H1 (cell line): ENCODE measurements around the gene SPIRE1. TPM values are rescaled to one million over a fixed set of nuclear protein-coding genes. Genes with fewer than 3 reads are reported as not detected.

ENCODE experiments used
- CTCF ChIA-PET: fragments of 300-600 bp; sonication (Branson Sonifier 250); formaldehyde crosslinking; loops from one replicate; lab custom pipeline; 2021; ENCODE audit not compliant: partially characterized antibody; lab: Charles Lee
- POLR2A ChIA-PET: fragments of 300-600 bp; sonication (Branson Sonifier 250); formaldehyde crosslinking; loops from one replicate; lab custom pipeline; 2021; ENCODE audit warnings: inconsistent platforms; ENCODE audit not compliant: partially characterized antibody; lab: Charles Lee
- DNase-seq, 2 experiments: peaks; one replicate each; pipeline versions ENCODE4 v3.0.0 to v3.0.0-alpha.2; 2010 to 2022; ENCODE audit warnings: low spot score in 2 of 2, low read depth in 1 of 2, mixed read lengths in 1 of 2
- FAIRE-seq: peaks from 2 replicates; lab custom pipeline; 2011; peaks lifted over from hg19 to GRCh38; lab: Jason Lieb, UNC
- H2AFZ ChIP-seq: 2 replicates; pipeline ENCODE4 v1.8.1; 2012; ENCODE audit warnings: low read length, inconsistent platforms
- H2AK5ac ChIP-seq: 2 replicates; pipeline ENCODE4 v1.6.1; 2013; ENCODE audit warnings: low read depth, low read length
- H2BK120ac ChIP-seq: replicated peaks from 2 replicates; pipeline ENCODE3; 2013; ENCODE audit warnings: low read depth, low read length, inconsistent platforms
- H2BK12ac ChIP-seq: 2 replicates; pipeline ENCODE4 v1.6.1; 2013; ENCODE audit warnings: low read depth, low read length
- H2BK15ac ChIP-seq: 2 replicates; pipeline ENCODE4 v1.6.1; 2013; ENCODE audit warnings: low read length
- H2BK20ac ChIP-seq: 2 replicates; pipeline ENCODE4 v1.6.1; 2013; ENCODE audit warnings: low read length
- H2BK5ac ChIP-seq: 2 replicates; pipeline ENCODE4 v1.6.1; 2013; ENCODE audit warnings: low read depth, low read length
- H3K14ac ChIP-seq: 2 replicates; pipeline ENCODE4 v1.6.1; 2013; ENCODE audit warnings: inconsistent platforms; ENCODE audit not compliant: insufficient read length
- H3K18ac ChIP-seq: 2 replicates; pipeline ENCODE4 v1.6.1; 2013; ENCODE audit warnings: low read length; ENCODE audit errors: extremely low read depth
- H3K23ac ChIP-seq: 2 replicates; pipeline ENCODE4 v1.6.1; 2013; ENCODE audit warnings: inconsistent platforms; ENCODE audit not compliant: insufficient read length
- H3K23me2 ChIP-seq: 2 replicates; pipeline ENCODE4 v1.6.1; 2013; ENCODE audit warnings: low read depth, low read length
- H3K27ac ChIP-seq: 2 replicates; pipeline ENCODE4 v1.6.1; 2011; ENCODE audit warnings: low read depth, low read length, inconsistent platforms
- H3K27me3 ChIP-seq, 4 experiments: replicated peaks in 1 of 4; 1 replicate in 1 of 4; 2 replicates in 3 of 4; pipeline versions ENCODE4 v1.6.1 to v1.8.1; 2011 to 2013; ENCODE audit warnings: low read length in 3 of 4, mild to moderate bottlenecking in 3 of 4, inconsistent platforms in 2 of 4, mixed read lengths in 2 of 4, moderate library complexity in 1 of 4; ENCODE audit not compliant: control insufficient read depth in 3 of 4, insufficient read depth in 3 of 4; ENCODE audit errors: extremely low read depth in 1 of 4
- H3K36me3 ChIP-seq, 4 experiments: 2 replicates each; pipeline versions ENCODE4 v1.6.1 to v1.8.1; 2011 to 2013; ENCODE audit warnings: mild to moderate bottlenecking in 4 of 4, low read length in 3 of 4, moderate library complexity in 2 of 4, control low read depth in 1 of 4, inconsistent platforms in 1 of 4; ENCODE audit not compliant: insufficient read depth in 4 of 4, control insufficient read depth in 2 of 4
- H3K4ac ChIP-seq: replicated peaks from 2 replicates; pipeline ENCODE3; 2013; ENCODE audit warnings: low read length, low read depth, mixed read lengths, inconsistent platforms; ENCODE audit not compliant: insufficient read length
- H3K4me1 ChIP-seq, 4 experiments: replicated peaks in 1 of 4; 1 replicate in 1 of 4; 2 replicates in 3 of 4; pipeline versions ENCODE4 v1.6.1 to v1.8.1; 2011 to 2013; ENCODE audit warnings: low read length in 3 of 4, inconsistent platforms in 2 of 4, mixed read lengths in 1 of 4; ENCODE audit not compliant: insufficient read depth in 4 of 4, control insufficient read depth in 3 of 4
- H3K4me2 ChIP-seq, 2 experiments: 2 replicates each; pipeline versions ENCODE4 v1.6.1 to v1.8.1; 2011 to 2013; ENCODE audit warnings: low read depth in 2 of 2, low read length in 2 of 2, control low read depth in 1 of 2, inconsistent platforms in 1 of 2, mild to moderate bottlenecking in 1 of 2; ENCODE audit not compliant: insufficient read depth in 1 of 2
- H3K4me3 ChIP-seq, 4 experiments: fragments of 200-600, 300-600 bp in 1 of 4; sonication (generic), shearing (Covaris generic), sonication (Bioruptor Twin) in 1 of 4; 2 replicates each; pipeline versions ENCODE4 v1.5.1 to v1.8.1; 2011 to 2016; ENCODE audit warnings: low read length in 4 of 4, low read depth in 3 of 4, control low read depth in 2 of 4, inconsistent platforms in 2 of 4, mild to moderate bottlenecking in 2 of 4, mixed read lengths in 1 of 4, moderate library complexity in 1 of 4; ENCODE audit not compliant: insufficient read depth in 2 of 4; ENCODE audit errors: extremely low read depth in 1 of 4
- H3K56ac ChIP-seq: replicated peaks from 2 replicates; pipeline ENCODE3; 2013; ENCODE audit warnings: low read depth, mild to moderate bottlenecking, mixed read lengths, low read length, inconsistent platforms; ENCODE audit not compliant: insufficient read length
- H3K79me1 ChIP-seq: 2 replicates; pipeline ENCODE4 v1.6.1; 2013; ENCODE audit warnings: low read depth, low read length, control low read depth
- H3K79me2 ChIP-seq, 2 experiments: 2 replicates each; pipeline versions ENCODE4 v1.6.1 to v1.8.1; 2012 to 2013; ENCODE audit warnings: low read length in 2 of 2, mild to moderate bottlenecking in 2 of 2, inconsistent platforms in 1 of 2; ENCODE audit not compliant: insufficient read depth in 2 of 2, control insufficient read depth in 1 of 2
- H3K9ac ChIP-seq, 4 experiments: replicated peaks in 1 of 4; 1 replicate in 1 of 4; 2 replicates in 3 of 4; pipeline versions ENCODE4 v1.6.1 to v1.8.1; 2011 to 2013; ENCODE audit warnings: low read depth in 3 of 4, low read length in 3 of 4, control low read depth in 2 of 4, mild to moderate bottlenecking in 2 of 4, moderate library complexity in 2 of 4, inconsistent platforms in 1 of 4; ENCODE audit errors: extremely low read depth in 1 of 4
- H3K9me3 ChIP-seq, 2 experiments: 2 replicates each; pipeline versions ENCODE4 v1.6.1 to v1.8.1; 2012 to 2013; ENCODE audit warnings: mild to moderate bottlenecking in 2 of 2, moderate library complexity in 2 of 2, control low read depth in 1 of 2, inconsistent platforms in 1 of 2, low read depth in 1 of 2, low read length in 1 of 2, mixed read lengths in 1 of 2; ENCODE audit not compliant: insufficient read depth in 2 of 2
- H4K20me1 ChIP-seq, 2 experiments: replicated peaks in 1 of 2; 2 replicates each; pipeline versions ENCODE3 to v1.8.1; 2011 to 2013; ENCODE audit warnings: inconsistent platforms in 2 of 2, low read length in 2 of 2, mild to moderate bottlenecking in 1 of 2; ENCODE audit not compliant: insufficient read depth in 2 of 2, control insufficient read depth in 1 of 2
- H4K5ac ChIP-seq: 2 replicates; pipeline ENCODE4 v1.6.1; 2013; ENCODE audit warnings: low read length, low read depth, mixed read lengths, inconsistent platforms; ENCODE audit not compliant: insufficient read length
- H4K8ac ChIP-seq: 2 replicates; pipeline ENCODE4 v1.8.0; 2013; ENCODE audit warnings: mild to moderate bottlenecking, moderate library complexity, low read length, inconsistent platforms; ENCODE audit not compliant: insufficient read depth; ENCODE audit errors: extremely low read depth
- H4K91ac ChIP-seq: replicated peaks from 2 replicates; pipeline ENCODE3; 2013; ENCODE audit warnings: low read length, mixed read lengths, inconsistent platforms; ENCODE audit not compliant: insufficient read length
- BACH1 ChIP-seq: IDR thresholded peaks from 2 replicates; pipeline ENCODE4 v1.6.1; 2012; ENCODE audit warnings: low read length, improper control_type of control experiment
- CEBPB ChIP-seq: IDR thresholded peaks from 2 replicates; pipeline ENCODE4 v1.6.1; 2012; ENCODE audit warnings: low read depth, low read length
- CTCF ChIP-seq, 3 experiments: IDR thresholded peaks; 1 replicate in 2 of 3; 2 replicates in 1 of 3; pipeline versions ENCODE4 v1.5.1 to v1.6.1; 2011; ENCODE audit warnings: low read length in 3 of 3, mild to moderate bottlenecking in 3 of 3, inconsistent platforms in 2 of 3, low read depth in 1 of 3, moderate library complexity in 1 of 3; ENCODE audit not compliant: insufficient read depth in 1 of 3; ENCODE audit errors: control extremely low read depth in 1 of 3
- FOSL1 ChIP-seq: IDR thresholded peaks from 2 replicates; pipeline ENCODE4 v1.6.1; 2011; ENCODE audit warnings: mild to moderate bottlenecking, low read depth, low read length, moderate library complexity; ENCODE audit not compliant: insufficient read depth
- GTF2F1 ChIP-seq: IDR thresholded peaks from 2 replicates; pipeline ENCODE4 v1.6.1; 2012; ENCODE audit warnings: low read depth, low read length, improper control_type of control experiment, borderline replicate concordance
- RAD21 ChIP-seq, 2 experiments: IDR thresholded peaks in 1 of 2; conservative IDR thresholded peaks in 1 of 2; 2 replicates each; pipeline ENCODE4 v1.6.1; 2011; ENCODE audit warnings: low read depth in 2 of 2, low read length in 2 of 2, improper control_type of control experiment in 1 of 2, inconsistent platforms in 1 of 2, mild to moderate bottlenecking in 1 of 2, moderate library complexity in 1 of 2
- RNF2 ChIP-seq: fragments of 200-900, 300-1000 bp; sonication (generic); IDR thresholded peaks from 2 replicates; pipeline ENCODE4 v1.7.1; 2016; ENCODE audit warnings: borderline replicate concordance, low read depth, mild to moderate bottlenecking, antibody characterized with exemption, low read length; ENCODE audit not compliant: poor library complexity, severe bottlenecking; ENCODE audit errors: missing control alignments
- SP2 ChIP-seq: IDR thresholded peaks from 2 replicates; pipeline ENCODE4 v1.6.1; 2012; ENCODE audit warnings: mild to moderate bottlenecking, low read length, inconsistent platforms
- SP4 ChIP-seq: IDR thresholded peaks from 2 replicates; pipeline ENCODE4 v1.6.1; 2012; ENCODE audit warnings: low read length, inconsistent platforms
- TAF7 ChIP-seq: optimal IDR thresholded peaks from 2 replicates; pipeline ENCODE3; 2011; ENCODE audit warnings: low read depth, mild to moderate bottlenecking, inconsistent platforms, low read length, moderate library complexity, borderline replicate concordance
- TCF12 ChIP-seq: IDR thresholded peaks from 2 replicates; pipeline ENCODE4 v1.6.1; 2011; ENCODE audit warnings: low read depth, mild to moderate bottlenecking, low read length
- WGBS, 2 experiments: shearing (Covaris generic) in 1 of 2; methylation state at CpG; one replicate each; pipeline versions ENCODE4 v1.1.6 to v1.1.7; 2013 to 2015; ENCODE audit warnings: low lambda C conversion rate in 2 of 2, mixed read lengths in 2 of 2, inconsistent platforms in 1 of 2, low coverage in 1 of 2, missing lambda C conversion rate in 1 of 2; ENCODE audit not compliant: insufficient replicate concordance in 2 of 2, insufficient coverage in 1 of 2, insufficient read length in 1 of 2; ENCODE audit errors: extremely low coverage in 1 of 2, missing lambda C conversion rate in 1 of 2; 5-methylcytosine and 5-hydroxymethylcytosine counted together
- polyA plus RNA-seq, 7 experiments: library from polyadenylated mRNA; depleted of rRNA in 3 of 7; stranded (reverse) in 5 of 7; unstranded in 2 of 7; fragments of >200 nt in 5 of 7; fragments of 200-250 nt in 2 of 7; gene quantifications; 1 replicate in 5 of 7; 2 replicates in 1 of 7; 4 replicates in 1 of 7; pipeline versions ENCODE4 v1.2.1 to v1.2.3, GENCODE V29; 2011 to 2013; ENCODE audit warnings: missing spikeins in 2 of 7, mixed read lengths in 2 of 7
- total RNA-seq: library from RNA; stranded (reverse); fragmentation: NEBNext Ultra II Directional; extraction: Animal tissue kit (Norgen Biotek cat#: 25700); gene quantifications from 2 replicates; pipeline ENCODE4 v1.2.1, GENCODE V29; 2021

SPIRE1 gene
- total and polyA plus RNA-seq, 2 of the 8 experiments (the other 6 are each of a cell fraction or from before 2014, with no cell fraction given) = 6.0 to 21.5 TPM

DNA sequence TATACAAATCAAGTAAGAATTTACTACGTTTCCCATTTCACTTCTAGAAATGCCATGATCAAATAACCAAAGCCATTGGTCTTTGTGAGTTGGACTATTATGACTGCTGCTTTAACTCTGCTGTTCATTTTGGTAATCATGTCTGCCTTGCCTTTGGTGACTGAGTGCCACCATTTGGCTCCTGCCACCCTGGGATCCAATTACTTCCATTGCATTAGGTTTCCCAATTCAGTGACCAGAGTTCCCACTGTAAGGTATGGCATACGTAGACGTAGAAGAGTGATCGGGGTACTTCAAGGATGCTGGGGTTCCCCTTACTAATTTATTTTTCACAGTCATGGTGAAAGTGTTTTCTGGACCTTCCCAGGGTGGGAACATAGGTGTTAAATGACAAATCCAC lies 90.1 kb downstream of the SPIRE1 start:
- WGBS, 2 experiments = 98% methylated on average over 4 of the region's 4 CpGs; no CpG with 5 or more reads in 1 of the 2 experiments
- H3K79me1 ChIP-seq = no peaks in the 10 kb centered on the region
- no peak overlapping the region for H3K9ac ChIP-seq
- no peak overlapping the region for H2BK15ac ChIP-seq
- no peak overlapping the region for H2BK5ac ChIP-seq
- DNase-seq (no peak), FAIRE-seq (no peak)
- H3K4me1 ChIP-seq = no peaks in the 10 kb centered on the region
- H2AK5ac ChIP-seq = no peak overlapping the region
- H4K5ac ChIP-seq = no peak overlapping the region
- H3K79me2 ChIP-seq = no peaks in the 10 kb centered on the region
- H2BK20ac ChIP-seq = no peak overlapping the region
- H3K56ac ChIP-seq = no peak overlapping the region
- H3K18ac ChIP-seq = no peak overlapping the region
- H2BK12ac ChIP-seq = no peak overlapping the region
- H3K27me3 ChIP-seq = no peaks in the 10 kb centered on the region
- no peak overlapping the region for H3K27ac ChIP-seq
- H3K14ac ChIP-seq = no peak overlapping the region
- H3K4me3 ChIP-seq = no peak overlapping the region
- H3K36me3 ChIP-seq = no peaks in the 10 kb centered on the region
- H3K23me2 ChIP-seq = no peaks in the 10 kb centered on the region
- no peaks in the 10 kb centered on the region for H3K9me3 ChIP-seq
- no peak overlapping the region for H4K91ac ChIP-seq
- no peak overlapping the region for H2BK120ac ChIP-seq
- H3K4me2 ChIP-seq = no peak overlapping the region
- H3K23ac ChIP-seq = no peak overlapping the region
- no peak overlapping the region for H2AFZ ChIP-seq
- POLR2A ChIA-PET = no interaction called here
- CTCF ChIA-PET = no interaction called here
- peaks cover 0 to 3% of the 10 kb centered on the region in 2 experiments for H4K20me1 ChIP-seq
- H3K4ac ChIP-seq = no peak overlapping the region
- no peak overlapping the region for H4K8ac ChIP-seq
- TF ChIP-seq RNF2 = no peak
- TF ChIP-seq CEBPB = no peak
- TF ChIP-seq RAD21 (IDR thresholded peaks at IDR 0.05 in 1 of 2, conservative IDR thresholded peaks at IDR 0.05 in 1 of 2; ENCODE audit: low read depth in 2 of 2, low read length in 2 of 2) = no peak
- TF ChIP-seq TCF12 = no peak
- no peak for TF ChIP-seq TAF7
- no peak for TF ChIP-seq SP4
- no peak for TF ChIP-seq FOSL1
- no peak for TF ChIP-seq BACH1
- TF ChIP-seq SP2 = no peak
- no peak for TF ChIP-seq GTF2F1
- no peak for TF ChIP-seq CTCF (IDR thresholded peaks at IDR 0.05; ENCODE audit: control extremely low read depth in 1 of 3, insufficient read depth in 1 of 3, low read depth in 1 of 3, low read length in 3 of 3)
